ENCODE data around the gene LHFPL3. TPM values are rescaled to one million over a fixed set of nuclear protein-coding genes. Genes with fewer than 3 reads are reported as not detected.

The LHFPL3 gene
- total RNA-seq, 1 donor from 2014 or later: 0.30 TPM

- H3K27me3 ChIP-seq: no peaks in the 10 kb centered on the region
- no peaks in the 10 kb centered on the region for H4K20me1 ChIP-seq (ENCODE audit: low read depth)
- no peaks in the 10 kb centered on the region for H3K79me2 ChIP-seq (ENCODE audit: low read depth)
- H3K36me3 Mint-ChIP-seq: no peaks in the 10 kb centered on the region
- no peak overlapping the region for H2AFZ ChIP-seq (replicated peaks)
- H3K36me3 ChIP-seq: no peaks in the 10 kb centered on the region
- no peaks in the 10 kb centered on the region for H3K4me1 ChIP-seq
- no peak for DNase-seq (ENCODE audit: low spot score)
- TF ChIP-seq EZH2 (IDR thresholded peaks at IDR 0.05) (no peak), CTCF (IDR thresholded peaks at IDR 0.05) (no peak), EZH2phosphoT487 (IDR thresholded peaks at IDR 0.05) (no peak)
- H3K4me2 ChIP-seq: no peak overlapping the region
- H3K27ac Mint-ChIP-seq: no peak overlapping the region
- H3K9me3 ChIP-seq (ENCODE audit: low read depth): no peaks in the 10 kb centered on the region
- H3K27me3 Mint-ChIP-seq (ENCODE audit: insufficient read depth, low read depth): peaks cover 5% of the 10 kb centered on the region
- H3K9me3 Mint-ChIP-seq: no peaks in the 10 kb centered on the region
- H3K4me1 Mint-ChIP-seq: peaks cover 16% of the 10 kb centered on the region
- no peak overlapping the region for H3K9ac ChIP-seq
- H3K27ac ChIP-seq: no peak overlapping the region
- H3K4me3 ChIP-seq: no peak overlapping the region
- no peaks in the 10 kb centered on the region for H3F3A ChIP-seq (ENCODE audit: low read depth)
- H3K4me3 Mint-ChIP-seq: no peak overlapping the region
Observed at GRCh38 chr7:104816537-104816936, 488.1 kb downstream of the LHFPL3 start.

DNA sequence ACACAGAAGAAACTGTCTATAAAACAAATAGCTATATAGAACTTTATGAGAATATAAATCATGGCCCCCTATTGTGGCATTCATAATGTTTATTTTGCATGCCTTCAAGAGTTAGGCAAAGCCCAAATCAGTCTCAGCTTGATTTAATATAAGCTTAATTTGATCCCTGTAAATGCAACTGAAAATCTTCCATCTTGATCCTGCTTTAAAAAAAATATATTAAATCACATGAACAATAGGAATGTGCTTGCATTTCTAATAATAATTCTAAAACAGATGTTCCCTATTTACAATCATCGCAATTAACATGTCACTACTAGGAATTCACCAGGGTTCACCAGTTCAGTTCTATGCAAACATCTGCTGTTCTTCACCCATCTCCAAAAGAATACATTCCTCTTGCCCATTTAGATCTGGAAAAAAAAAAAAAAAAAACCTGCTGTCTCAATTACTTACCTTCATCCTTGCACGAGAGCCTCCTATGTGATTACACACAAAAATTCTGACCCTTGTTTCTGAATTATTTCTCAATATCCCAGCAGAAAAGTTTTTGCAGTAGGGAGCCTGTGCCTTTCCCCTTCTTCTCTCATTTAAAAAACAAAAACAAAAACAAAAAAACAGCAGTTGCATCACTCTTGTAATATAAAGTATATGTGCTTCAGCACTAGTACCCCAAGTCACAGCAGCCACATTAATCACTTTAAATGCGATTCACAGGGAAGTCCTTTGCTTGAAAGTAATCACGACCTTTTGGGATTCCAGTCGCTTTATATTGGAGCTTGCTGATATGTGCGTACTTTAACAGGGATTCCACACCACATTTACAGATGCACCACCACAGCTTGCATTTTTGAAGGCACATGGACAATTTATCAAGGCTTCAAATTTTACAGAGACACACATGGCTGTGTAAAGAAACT lies 490.8 kb downstream of the LHFPL3 start:
- no peaks in the 10 kb centered on the region for H3K4me1 ChIP-seq
- Mint-ChIP-seq H3K4me3 (no peak overlapping the region), H3K27ac (no peak overlapping the region), H3K4me1 (peaks cover 23% of the 10 kb centered on the region), H3K36me3 (no peaks in the 10 kb centered on the region), H3K9me3 (no peaks in the 10 kb centered on the region), H3K27me3 (ENCODE audit: insufficient read depth, low read depth) (peaks cover 5% of the 10 kb centered on the region)
- H3K4me2 ChIP-seq: no peak overlapping the region
- no peaks in the 10 kb centered on the region for H3K27me3 ChIP-seq
- H3K4me3 ChIP-seq: no peak overlapping the region
- H3K27ac ChIP-seq: no peak overlapping the region
- DNase-seq (ENCODE audit: low spot score): no peak
- no peaks in the 10 kb centered on the region for H4K20me1 ChIP-seq (ENCODE audit: low read depth)
- no peaks in the 10 kb centered on the region for H3K36me3 ChIP-seq
- H3K79me2 ChIP-seq (ENCODE audit: low read depth): no peaks in the 10 kb centered on the region
- H3F3A ChIP-seq (ENCODE audit: low read depth): peaks cover 6% of the 10 kb centered on the region
- TF ChIP-seq EZH2 (IDR thresholded peaks at IDR 0.05) (no peak), CTCF (IDR thresholded peaks at IDR 0.05) (no peak), EZH2phosphoT487 (IDR thresholded peaks at IDR 0.05) (no peak)
- no peak overlapping the region for H2AFZ ChIP-seq (replicated peaks)
- H3K9ac ChIP-seq: no peak overlapping the region
- H3K9me3 ChIP-seq (ENCODE audit: low read depth): no peaks in the 10 kb centered on the region

DNA sequence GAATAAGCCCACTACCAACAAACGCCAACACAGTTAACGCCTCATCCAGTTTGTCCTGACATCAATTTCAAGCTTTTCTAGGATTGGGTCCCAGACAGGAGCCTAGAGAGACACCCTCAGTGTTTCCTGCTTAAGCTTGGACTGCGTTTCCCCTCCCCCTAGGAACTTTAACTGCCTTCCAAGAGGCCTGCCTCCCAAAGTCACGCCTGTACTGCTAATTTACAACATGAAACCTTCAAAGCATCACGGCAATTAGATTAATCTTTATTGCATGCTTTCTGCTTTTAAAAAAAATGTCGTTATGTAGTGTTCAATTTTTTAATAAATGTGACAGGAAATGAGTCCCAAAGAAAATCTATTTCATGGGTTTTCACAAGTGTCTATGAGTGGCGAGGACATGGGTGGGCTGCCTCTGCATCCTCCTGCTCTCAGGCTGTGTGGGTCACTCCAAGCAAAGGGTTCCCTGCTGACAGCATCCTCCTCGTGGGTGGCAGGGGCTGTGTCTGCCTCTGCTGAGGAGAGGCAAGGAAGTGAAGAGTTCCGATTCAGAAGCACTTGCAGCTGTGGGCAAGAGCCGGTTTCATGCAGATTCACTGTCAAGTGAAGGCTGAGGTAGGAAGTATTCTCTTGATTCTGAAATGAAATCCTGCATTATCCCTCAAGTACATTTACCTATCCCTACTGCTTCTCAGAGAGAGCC lies 492.6 kb downstream of the LHFPL3 start:
- Mint-ChIP-seq H3K36me3 (no peaks in the 10 kb centered on the region), H3K4me1 (peaks cover 23% of the 10 kb centered on the region), H3K9me3 (no peaks in the 10 kb centered on the region), H3K27me3 (ENCODE audit: insufficient read depth, low read depth) (peaks cover 5% of the 10 kb centered on the region), H3K27ac (no peak overlapping the region), H3K4me3 (no peak overlapping the region)
- Histone ChIP-seq H3K4me2 (no peak overlapping the region), H2AFZ (replicated peaks) (no peak overlapping the region), H3K4me3 (no peak overlapping the region), H3K79me2 (ENCODE audit: low read depth) (no peaks in the 10 kb centered on the region), H3K27ac (no peak overlapping the region), H3K9me3 (ENCODE audit: low read depth) (no peaks in the 10 kb centered on the region), H3K36me3 (no peaks in the 10 kb centered on the region), H4K20me1 (ENCODE audit: low read depth) (no peaks in the 10 kb centered on the region), H3K27me3 (no peaks in the 10 kb centered on the region), H3K4me1 (no peaks in the 10 kb centered on the region), H3K9ac (no peak overlapping the region), H3F3A (ENCODE audit: low read depth) (peaks cover 11% of the 10 kb centered on the region)
- DNase-seq (ENCODE audit: low spot score): no peak
- TF ChIP-seq EZH2phosphoT487 (IDR thresholded peaks at IDR 0.05) (no peak), CTCF (IDR thresholded peaks at IDR 0.05) (no peak), EZH2 (IDR thresholded peaks at IDR 0.05) (no peak)
